CD14-positive monocyte (primary cell): ENCODE measurements around the gene WIZ. TPM values are rescaled to one million over a fixed set of nuclear protein-coding genes. Genes with fewer than 3 reads are reported as not detected.
"Not testable (repeated sequence)": the region's sequence is repeated elsewhere in the genome, so short reads cannot be mapped to it uniquely, and the experiment has no call there.

ENCODE experiments used
- DNase-seq, 3 donors: peaks; one replicate each; pipeline ENCODE4 v3.0.0-alpha.2; 2011 to 2022
- H2AFZ ChIP-seq: 2 replicates; pipeline ENCODE4 v1.6.0; 2012; ENCODE audit warnings: mild to moderate bottlenecking, low read depth, low read length, inconsistent platforms; ENCODE audit not compliant: insufficient read depth, poor library complexity, severe bottlenecking
- H3K27ac ChIP-seq, 2 donors: 1 replicate in 1 of 2; 2 replicates in 1 of 2; pipeline ENCODE4 v1.5.1; 2012 to 2013; ENCODE audit warnings: low read length in 2 of 2, control low read depth in 1 of 2, inconsistent platforms in 1 of 2, low read depth in 1 of 2, mild to moderate bottlenecking in 1 of 2
- H3K27me3 ChIP-seq, 2 donors: one replicate each; pipeline versions ENCODE4 v1.6.0 to v1.6.1; 2011 to 2013; ENCODE audit warnings: low read length in 2 of 2; ENCODE audit not compliant: control insufficient read depth in 2 of 2, insufficient read depth in 2 of 2
- H3K36me3 ChIP-seq, 2 donors: replicated peaks in 1 of 2; 1 replicate in 1 of 2; 2 replicates in 1 of 2; pipeline versions ENCODE4 v1.5.1 to v1.6.1; 2012 to 2013; ENCODE audit warnings: low read length in 2 of 2, control low read depth in 1 of 2, inconsistent platforms in 1 of 2, mild to moderate bottlenecking in 1 of 2; ENCODE audit not compliant: insufficient read depth in 2 of 2, control insufficient read depth in 1 of 2
- H3K4me1 ChIP-seq, 2 donors: 1 replicate in 1 of 2; 2 replicates in 1 of 2; pipeline versions ENCODE4 v1.5.1 to v1.6.1; 2012 to 2013; ENCODE audit warnings: low read length in 2 of 2, control low read depth in 1 of 2, inconsistent platforms in 1 of 2, mild to moderate bottlenecking in 1 of 2, moderate library complexity in 1 of 2; ENCODE audit not compliant: insufficient read depth in 2 of 2, control insufficient read depth in 1 of 2
- H3K4me2 ChIP-seq: replicated peaks from 2 replicates; pipeline ENCODE3; 2012; ENCODE audit warnings: low read length, moderate library complexity, mild to moderate bottlenecking; ENCODE audit not compliant: poor library complexity, severe bottlenecking; ENCODE audit errors: extremely low read depth
- H3K4me3 ChIP-seq, 3 experiments: fragments of 200-600 bp in 1 of 3; sonication (generic) in 1 of 3; replicated peaks in 1 of 3; 1 replicate in 2 of 3; 2 replicates in 1 of 3; pipeline ENCODE4 v1.5.1; 2011 to 2013; ENCODE audit warnings: low read length in 3 of 3, mild to moderate bottlenecking in 3 of 3, control low read depth in 2 of 3, low read depth in 2 of 3, inconsistent platforms in 1 of 3, moderate library complexity in 1 of 3
- H3K79me2 ChIP-seq: 2 replicates; pipeline ENCODE4 v1.6.0; 2012; ENCODE audit warnings: mild to moderate bottlenecking, control low read depth, inconsistent platforms, low read length, moderate library complexity; ENCODE audit not compliant: insufficient read depth
- H3K9ac ChIP-seq: 2 replicates; pipeline ENCODE4 v1.6.0; 2017; ENCODE audit warnings: low read length, mild to moderate bottlenecking; ENCODE audit not compliant: insufficient read depth, poor library complexity, severe bottlenecking
- H3K9me3 ChIP-seq, 2 donors: replicated peaks in 1 of 2; 1 replicate in 1 of 2; 2 replicates in 1 of 2; pipeline versions ENCODE4 v1.5.1 to v1.6.1; 2012 to 2013; ENCODE audit warnings: low read length in 2 of 2, control low read depth in 1 of 2; ENCODE audit not compliant: control insufficient read depth in 1 of 2, insufficient read depth in 1 of 2
- H4K20me1 ChIP-seq: 2 replicates; pipeline ENCODE4 v1.6.0; 2012; ENCODE audit warnings: mild to moderate bottlenecking, low read length, control low read depth, moderate library complexity; ENCODE audit not compliant: insufficient read depth
- H3K27ac Mint-ChIP-seq, 7 donors: one replicate each; pipeline ENCODE4 v1.8.0; 2020; ENCODE audit warnings: mild to moderate bottlenecking in 7 of 7, mixed read lengths in 7 of 7, moderate library complexity in 6 of 7, inconsistent platforms in 2 of 7
- H3K27me3 Mint-ChIP-seq, 3 donors: one replicate each; pipeline ENCODE4 v1.8.0; 2021 to 2022; ENCODE audit warnings: low read depth in 3 of 3, mild to moderate bottlenecking in 3 of 3, mixed read lengths in 3 of 3, moderate library complexity in 3 of 3, inconsistent platforms in 1 of 3
- H3K36me3 Mint-ChIP-seq, 2 donors: one replicate each; pipeline ENCODE4 v1.8.0; 2020; ENCODE audit warnings: mixed read lengths in 2 of 2, inconsistent platforms in 1 of 2, mild to moderate bottlenecking in 1 of 2
- H3K4me1 Mint-ChIP-seq: one replicate; pipeline ENCODE4 v1.8.0; 2020; ENCODE audit warnings: mild to moderate bottlenecking, mixed read lengths
- H3K4me3 Mint-ChIP-seq, 2 donors: one replicate each; pipeline ENCODE4 v1.8.0; 2020; ENCODE audit warnings: mild to moderate bottlenecking in 2 of 2, mixed read lengths in 2 of 2, moderate library complexity in 1 of 2
- H3K9me3 Mint-ChIP-seq, 7 donors: one replicate each; pipeline ENCODE4 v1.8.0; 2020 to 2022; ENCODE audit warnings: mixed read lengths in 7 of 7, mild to moderate bottlenecking in 6 of 7, moderate library complexity in 6 of 7, inconsistent platforms in 2 of 7
- WGBS: methylation state at CpG from one replicate; pipeline ENCODE4 v1.1.5; 2013; ENCODE audit warnings: missing lambda C conversion rate; ENCODE audit not compliant: insufficient coverage; 5-methylcytosine and 5-hydroxymethylcytosine counted together
- intact Hi-C, 2 donors: fragments of 100-400 bp; cut with micrococcal nuclease; formaldehyde crosslinking; loops; one replicate each; pipeline versions ENCODE4 v1.15.0 to v1.15.1; 2023
- polyA plus RNA-seq, 3 donors: library from polyadenylated mRNA; depleted of rRNA in 1 of 3; unstranded in 2 of 3; stranded (reverse) in 1 of 3; fragments of 300-500 nt in 2 of 3; fragments of >200 nt in 1 of 3; fragmentation: Illumina TruSeq in 2 of 3; gene quantifications; 1 replicate in 2 of 3; 2 replicates in 1 of 3; pipeline ENCODE4 v1.2.3, GENCODE V29; 2012 to 2021
- TF ChIP-seq, protein P1 (sequence below): fragments of 200-600 bp; IDR thresholded peaks from one replicate; pipeline ENCODE4 v1.8.0; 2022; ENCODE audit warnings: antibody characterized with exemption, mild to moderate bottlenecking

The WIZ gene
- polyA plus RNA-seq, 3 donors: 0.47 to 13.7 (median 0.51) TPM

DNA sequence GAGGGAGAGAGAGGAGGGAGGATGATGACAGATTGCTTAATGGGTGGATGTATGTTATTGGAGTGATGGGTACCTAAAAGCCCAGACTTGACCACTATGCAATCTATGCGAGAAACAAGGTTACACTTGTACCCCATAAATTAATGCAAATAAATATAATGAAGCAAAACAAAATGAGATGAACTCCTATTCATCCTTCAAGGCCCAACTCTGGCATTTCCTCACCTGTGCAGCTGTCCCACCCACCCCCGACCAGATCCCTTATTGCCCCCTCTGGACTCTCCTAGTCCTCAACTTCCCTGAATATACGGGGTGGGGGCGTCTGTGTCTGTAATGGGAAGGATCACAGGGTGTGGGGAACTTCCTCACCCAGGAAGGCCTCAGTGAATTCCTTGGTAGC, 25.4 kb upstream of the WIZ start:
- Mint-ChIP-seq H3K27ac (no peak overlapping the region), H3K9me3 (peaks cover 0 to 15% (median 3%) of the 10 kb centered on the region in 7 donors), H3K27me3 (peaks cover 7 to 15% (median 12%) of the 10 kb centered on the region in 3 donors), H3K4me3 (no peak overlapping the region), H3K36me3 (no peaks in the 10 kb centered on the region), H3K4me1 (peaks cover 5% of the 10 kb centered on the region)
- Histone ChIP-seq H3K9ac (no peak overlapping the region), H3K36me3 (no peaks in the 10 kb centered on the region), H3K27ac (no peak overlapping the region), H4K20me1 (no peaks in the 10 kb centered on the region), H3K9me3 (peaks cover 0 to 6% of the 10 kb centered on the region in 2 donors), H3K4me3 (no peak overlapping the region), H3K4me1 (peaks cover under 1 to 1% of the 10 kb centered on the region in 2 donors), H3K4me2 (no peak overlapping the region), H3K27me3 (peaks cover 0 to 2% of the 10 kb centered on the region in 2 donors), H3K79me2 (no peaks in the 10 kb centered on the region), H2AFZ (no peak overlapping the region)
- no peak for DNase-seq
- TF ChIP-seq, protein P1, sequence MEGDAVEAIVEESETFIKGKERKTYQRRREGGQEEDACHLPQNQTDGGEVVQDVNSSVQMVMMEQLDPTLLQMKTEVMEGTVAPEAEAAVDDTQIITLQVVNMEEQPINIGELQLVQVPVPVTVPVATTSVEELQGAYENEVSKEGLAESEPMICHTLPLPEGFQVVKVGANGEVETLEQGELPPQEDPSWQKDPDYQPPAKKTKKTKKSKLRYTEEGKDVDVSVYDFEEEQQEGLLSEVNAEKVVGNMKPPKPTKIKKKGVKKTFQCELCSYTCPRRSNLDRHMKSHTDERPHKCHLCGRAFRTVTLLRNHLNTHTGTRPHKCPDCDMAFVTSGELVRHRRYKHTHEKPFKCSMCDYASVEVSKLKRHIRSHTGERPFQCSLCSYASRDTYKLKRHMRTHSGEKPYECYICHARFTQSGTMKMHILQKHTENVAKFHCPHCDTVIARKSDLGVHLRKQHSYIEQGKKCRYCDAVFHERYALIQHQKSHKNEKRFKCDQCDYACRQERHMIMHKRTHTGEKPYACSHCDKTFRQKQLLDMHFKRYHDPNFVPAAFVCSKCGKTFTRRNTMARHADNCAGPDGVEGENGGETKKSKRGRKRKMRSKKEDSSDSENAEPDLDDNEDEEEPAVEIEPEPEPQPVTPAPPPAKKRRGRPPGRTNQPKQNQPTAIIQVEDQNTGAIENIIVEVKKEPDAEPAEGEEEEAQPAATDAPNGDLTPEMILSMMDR: no peak
- no CpG with 5 or more reads among the region's 4 CpGs for WGBS
- intact Hi-C loops: loop anchor here in 1 of 2 donors (10.0 kb wide), 1 partner anchor 80 kb away; no protein-coding TSS in a partner anchor

DNA sequence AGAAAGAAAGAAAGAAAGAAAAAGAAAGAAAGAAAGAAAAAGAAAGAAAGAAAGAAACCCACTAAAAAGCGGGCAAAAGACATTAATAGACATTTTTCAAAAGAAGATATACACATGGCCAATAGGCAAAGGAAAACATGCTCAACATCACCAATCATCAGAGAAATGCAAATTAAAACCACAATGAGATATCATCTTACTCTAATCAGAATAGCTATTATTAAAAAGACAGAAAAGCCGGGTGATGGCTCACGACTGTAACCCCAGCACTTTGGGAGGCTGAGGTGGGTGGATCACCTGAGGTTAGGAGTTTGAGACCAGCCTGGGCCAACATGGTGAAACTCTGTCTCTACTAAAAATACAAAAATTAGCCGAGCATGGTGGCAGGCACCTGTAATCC, 24.1 kb upstream of the WIZ start:
- H3K9me3 ChIP-seq, H3K36me3 Mint-ChIP-seq, H3K9ac ChIP-seq, H2AFZ ChIP-seq, H3K27ac ChIP-seq, H3K36me3 ChIP-seq, H4K20me1 ChIP-seq, H3K27me3 ChIP-seq, H3K79me2 ChIP-seq, H3K4me3 Mint-ChIP-seq, H3K4me3 ChIP-seq, H3K4me2 ChIP-seq, DNase-seq, H3K27ac Mint-ChIP-seq: not testable (repeated sequence)
- Mint-ChIP-seq H3K9me3 (peaks cover 0 to 15% (median 6%) of the 10 kb centered on the region in 7 donors), H3K27me3 (peaks cover 18 to 26% (median 24%) of the 10 kb centered on the region in 3 donors), H3K4me1 (peaks cover 14% of the 10 kb centered on the region)
- peaks cover 13 to 15% of the 10 kb centered on the region in 2 donors for H3K4me1 ChIP-seq
- intact Hi-C loops: loop anchor here in 1 of 2 donors (10.0 kb wide), 1 partner anchor 81 kb away; no protein-coding TSS in a partner anchor
- no CpG with 5 or more reads among the region's 4 CpGs for WGBS
